KMS-11 (cell line): ENCODE data around the gene HMBS.
"Not testable (repeated sequence)": the region's sequence is repeated elsewhere in the genome, so short reads cannot be mapped to it uniquely, and the experiment has no call there.

Source experiments
- H2AFZ ChIP-seq: fragments of 200-600 bp; sonication (generic); 2 replicates; pipeline ENCODE4 v1.6.1; 2016; ENCODE audit warnings: antibody characterized with exemption, mixed run types, low read depth
- H3K27ac ChIP-seq: fragments of 200-600 bp; sonication (generic); 2 replicates; pipeline ENCODE4 v1.6.1; 2016; ENCODE audit warnings: mild to moderate bottlenecking, mixed run types
- H3K27me3 ChIP-seq: fragments of 200-600 bp; sonication (generic); 2 replicates; pipeline ENCODE4 v1.6.1; 2017; ENCODE audit warnings: mild to moderate bottlenecking, low read depth, mixed run types, moderate library complexity; ENCODE audit not compliant: insufficient read depth
- H3K36me3 ChIP-seq: fragments of 200-600 bp; sonication (generic); 2 replicates; pipeline ENCODE4 v1.6.1; 2017; ENCODE audit warnings: mild to moderate bottlenecking, mixed run types; ENCODE audit not compliant: insufficient read depth
- H3K4me1 ChIP-seq: fragments of 200-600 bp; sonication (generic); 2 replicates; pipeline ENCODE4 v1.6.1; 2016; ENCODE audit warnings: mild to moderate bottlenecking, low read depth, mixed run types; ENCODE audit not compliant: poor library complexity, severe bottlenecking
- H3K4me2 ChIP-seq: fragments of 200-600 bp; sonication (generic); 2 replicates; pipeline ENCODE4 v1.7.0; 2016; ENCODE audit warnings: mild to moderate bottlenecking, mixed run types
- H3K4me3 ChIP-seq: fragments of 200-600 bp; sonication (generic); IDR thresholded peaks from 2 replicates; pipeline ENCODE4 v1.6.1; 2017; ENCODE audit warnings: low read depth, low read length, mixed read lengths; ENCODE audit not compliant: insufficient read depth
- H3K79me2 ChIP-seq: fragments of 200-600 bp; sonication (generic); 2 replicates; pipeline ENCODE4 v1.6.1; 2016; ENCODE audit warnings: low read depth, mixed run types; ENCODE audit not compliant: insufficient read depth
- H3K9ac ChIP-seq: fragments of 200-600 bp; sonication (generic); 2 replicates; pipeline ENCODE4 v1.6.1; 2016; ENCODE audit warnings: mild to moderate bottlenecking, mixed run types
- H4K20me1 ChIP-seq: fragments of 200-600 bp; sonication (generic); 2 replicates; pipeline ENCODE4 v1.6.1; 2016; ENCODE audit warnings: mild to moderate bottlenecking, mixed run types; ENCODE audit not compliant: insufficient read depth
- TF ChIP-seq, protein P1 (sequence below): fragments of 200-600 bp; sonication (generic); conservative IDR thresholded peaks from 2 replicates; pipeline ENCODE4 v1.6.1; 2017; ENCODE audit warnings: low read depth, mild to moderate bottlenecking, antibody characterized with exemption, low read length, moderate library complexity, mixed read lengths

HMBS gene

GRCh38 chr11:119054418-119054817 lies 30.3 kb upstream of the HMBS start:
- TF ChIP-seq, protein P1, sequence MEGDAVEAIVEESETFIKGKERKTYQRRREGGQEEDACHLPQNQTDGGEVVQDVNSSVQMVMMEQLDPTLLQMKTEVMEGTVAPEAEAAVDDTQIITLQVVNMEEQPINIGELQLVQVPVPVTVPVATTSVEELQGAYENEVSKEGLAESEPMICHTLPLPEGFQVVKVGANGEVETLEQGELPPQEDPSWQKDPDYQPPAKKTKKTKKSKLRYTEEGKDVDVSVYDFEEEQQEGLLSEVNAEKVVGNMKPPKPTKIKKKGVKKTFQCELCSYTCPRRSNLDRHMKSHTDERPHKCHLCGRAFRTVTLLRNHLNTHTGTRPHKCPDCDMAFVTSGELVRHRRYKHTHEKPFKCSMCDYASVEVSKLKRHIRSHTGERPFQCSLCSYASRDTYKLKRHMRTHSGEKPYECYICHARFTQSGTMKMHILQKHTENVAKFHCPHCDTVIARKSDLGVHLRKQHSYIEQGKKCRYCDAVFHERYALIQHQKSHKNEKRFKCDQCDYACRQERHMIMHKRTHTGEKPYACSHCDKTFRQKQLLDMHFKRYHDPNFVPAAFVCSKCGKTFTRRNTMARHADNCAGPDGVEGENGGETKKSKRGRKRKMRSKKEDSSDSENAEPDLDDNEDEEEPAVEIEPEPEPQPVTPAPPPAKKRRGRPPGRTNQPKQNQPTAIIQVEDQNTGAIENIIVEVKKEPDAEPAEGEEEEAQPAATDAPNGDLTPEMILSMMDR = no peak
- Histone ChIP-seq H3K27me3 (no peaks in the 10 kb centered on the region), H3K9ac (no peak overlapping the region), H3K27ac (no peak overlapping the region), H3K4me3 (no peak overlapping the region), H3K4me2 (no peak overlapping the region), H3K4me1 (peaks cover 11% of the 10 kb centered on the region), H3K36me3 (no peaks in the 10 kb centered on the region), H4K20me1 (no peaks in the 10 kb centered on the region), H3K79me2 (peaks cover 16% of the 10 kb centered on the region; the same call in 1 of the 2 replicates), H2AFZ (no peak overlapping the region)

GRCh38 chr11:119055901-119056300 lies 28.8 kb upstream of the HMBS start:
- no peak overlapping the region for H2AFZ ChIP-seq
- peaks cover 16% of the 10 kb centered on the region; the same call in 1 of the 2 replicates for H3K79me2 ChIP-seq
- peaks cover 11% of the 10 kb centered on the region for H3K4me1 ChIP-seq
- TF ChIP-seq, protein P1 = 0 out of 2 replicates have a peak, but pooled peaks have one; percentile 17
- H3K4me3 ChIP-seq = no peak overlapping the region
- H3K4me2 ChIP-seq = peak overlapping the region; percentile 85
- peak overlapping the region; percentile 88; the same call in 1 of the 2 replicates for H3K27ac ChIP-seq
- peak overlapping the region; percentile 96; the same call in 1 of the 2 replicates for H3K9ac ChIP-seq
- no peaks in the 10 kb centered on the region for H3K36me3 ChIP-seq
- H4K20me1 ChIP-seq = no peaks in the 10 kb centered on the region
- H3K27me3 ChIP-seq = no peaks in the 10 kb centered on the region

DNA sequence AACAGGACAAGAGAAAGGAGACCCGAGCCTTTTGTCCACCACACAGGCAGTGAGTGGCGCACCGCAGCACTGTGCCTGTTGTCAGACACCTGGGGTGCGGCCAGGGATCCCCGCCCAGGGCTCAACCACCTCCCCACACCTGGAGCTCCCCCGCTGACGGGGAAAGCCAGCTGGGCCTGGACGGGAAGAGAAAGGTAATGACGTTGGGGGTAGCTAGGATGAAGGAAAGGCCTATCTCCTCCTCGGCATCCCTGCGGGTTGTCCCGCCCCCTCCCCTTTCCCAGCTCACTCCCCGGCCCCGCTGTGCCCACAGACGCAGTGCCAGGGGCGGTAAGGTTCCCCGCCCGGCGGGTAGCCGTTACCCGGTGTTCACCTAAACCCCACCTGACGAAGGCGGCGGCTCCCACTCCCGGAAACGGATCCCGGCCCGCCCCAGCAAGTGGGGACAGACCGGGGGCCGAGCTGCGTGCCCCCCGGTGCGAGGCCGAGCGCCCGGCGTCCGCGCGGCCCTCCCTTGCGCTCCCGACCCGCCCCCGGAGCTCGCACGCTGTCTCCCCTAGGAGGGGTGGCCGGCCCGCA lies 28.2 kb upstream of the HMBS start:
- no peaks in the 10 kb centered on the region for H4K20me1 ChIP-seq
- peak overlapping the region; percentile 85; the same call in 1 of the 2 replicates for H3K4me2 ChIP-seq
- peaks cover 11% of the 10 kb centered on the region for H3K4me1 ChIP-seq
- TF ChIP-seq, protein P1 = no peak
- H2AFZ ChIP-seq = no peak overlapping the region
- H3K27ac ChIP-seq = peak overlapping the region; percentile 88
- H3K4me3 ChIP-seq = no peak overlapping the region
- no peaks in the 10 kb centered on the region for H3K36me3 ChIP-seq
- peaks cover 16% of the 10 kb centered on the region; the same call in 1 of the 2 replicates for H3K79me2 ChIP-seq
- peak overlapping the region; percentile 96 for H3K9ac ChIP-seq
- H3K27me3 ChIP-seq = no peaks in the 10 kb centered on the region

GRCh38 chr11:119057000-119057769 lies 27.5 kb upstream of the HMBS start, which contains the start of gene HYOU1:
Gene HYOU1 (minus strand): TSS chr11:119057205. CDS start chr11:119056160, 1,045 bp downstream.
- Histone ChIP-seq H2AFZ (peak within 1 kb of the TSS; percentile 55), H3K27ac (peak within 1 kb of the TSS; percentile 88), H3K4me3 (no peak within 1 kb of the TSS), H3K79me2 (peaks cover 16% of the 10 kb centered on the region; the same call in 1 of the 2 replicates), H3K36me3 (no peaks in the 10 kb centered on the region), H3K4me2 (peak within 1 kb of the TSS; percentile 85), H3K9ac (peak within 1 kb of the TSS; percentile 96), H3K4me1 (peaks cover 11% of the 10 kb centered on the region), H3K27me3 (no peaks in the 10 kb centered on the region), H4K20me1 (no peaks in the 10 kb centered on the region)
- TF ChIP-seq, protein P1 = no peak

GRCh38 chr11:119059128-119059527 lies 25.6 kb upstream of the HMBS start:
- H3K27me3 ChIP-seq, H2AFZ ChIP-seq, H3K9ac ChIP-seq, H4K20me1 ChIP-seq, H3K27ac ChIP-seq, H3K4me2 ChIP-seq, H3K4me3 ChIP-seq, H3K36me3 ChIP-seq: not testable (repeated sequence)
- Histone ChIP-seq H3K79me2 (peaks cover 16% of the 10 kb centered on the region; the same call in 1 of the 2 replicates), H3K4me1 (peaks cover 11% of the 10 kb centered on the region)
